Right lung (tissue), 5 donors: ENCODE data around the gene TMEM259. TPM values are rescaled to one million over a fixed set of nuclear protein-coding genes. Genes with fewer than 3 reads are reported as not detected.

Experiments used
- DNase-seq, 2 donors: peaks; one replicate each; pipeline ENCODE4 v3.0.0-alpha.2; 2013
- polyA plus RNA-seq, 5 donors: library from polyadenylated mRNA; unstranded; fragments of 120-200 nt; gene quantifications; one replicate each; pipeline versions ENCODE4 v1.2.1 to v1.2.3, GENCODE V29; 2013; ENCODE audit warnings: inconsistent platforms in 1 of 5, low replicate concordance in 1 of 5; ENCODE audit not compliant: insufficient read length in 5 of 5, insufficient read depth in 1 of 5

The TMEM259 gene
- polyA plus RNA-seq, 5 donors: 70.9 to 132 (median 98.4) TPM

DNA sequence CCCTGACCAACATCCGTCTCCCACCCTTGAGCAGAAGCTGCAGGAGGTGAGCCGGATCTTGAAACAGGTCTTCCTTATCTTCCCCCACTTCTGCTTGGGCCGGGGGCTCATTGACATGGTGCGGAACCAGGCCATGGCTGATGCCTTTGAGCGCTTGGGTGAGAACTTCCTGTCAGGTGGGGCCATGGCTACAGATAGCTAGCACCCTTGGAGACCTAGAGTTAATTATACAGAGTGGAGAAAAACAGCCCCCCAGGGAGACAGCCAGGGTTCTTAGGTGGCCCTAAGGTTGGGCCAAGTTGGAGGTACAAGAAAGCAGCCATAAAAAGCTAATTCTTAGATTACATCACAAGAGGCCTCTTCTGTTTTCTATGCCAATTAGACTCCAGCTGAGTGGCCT lies 37.2 kb upstream of the TMEM259 start:
- no peak for DNase-seq

- DNase-seq: no peak
Measured at GRCh38 chr19:1057176-1057855, 36.4 kb upstream of the TMEM259 start.

DNA sequence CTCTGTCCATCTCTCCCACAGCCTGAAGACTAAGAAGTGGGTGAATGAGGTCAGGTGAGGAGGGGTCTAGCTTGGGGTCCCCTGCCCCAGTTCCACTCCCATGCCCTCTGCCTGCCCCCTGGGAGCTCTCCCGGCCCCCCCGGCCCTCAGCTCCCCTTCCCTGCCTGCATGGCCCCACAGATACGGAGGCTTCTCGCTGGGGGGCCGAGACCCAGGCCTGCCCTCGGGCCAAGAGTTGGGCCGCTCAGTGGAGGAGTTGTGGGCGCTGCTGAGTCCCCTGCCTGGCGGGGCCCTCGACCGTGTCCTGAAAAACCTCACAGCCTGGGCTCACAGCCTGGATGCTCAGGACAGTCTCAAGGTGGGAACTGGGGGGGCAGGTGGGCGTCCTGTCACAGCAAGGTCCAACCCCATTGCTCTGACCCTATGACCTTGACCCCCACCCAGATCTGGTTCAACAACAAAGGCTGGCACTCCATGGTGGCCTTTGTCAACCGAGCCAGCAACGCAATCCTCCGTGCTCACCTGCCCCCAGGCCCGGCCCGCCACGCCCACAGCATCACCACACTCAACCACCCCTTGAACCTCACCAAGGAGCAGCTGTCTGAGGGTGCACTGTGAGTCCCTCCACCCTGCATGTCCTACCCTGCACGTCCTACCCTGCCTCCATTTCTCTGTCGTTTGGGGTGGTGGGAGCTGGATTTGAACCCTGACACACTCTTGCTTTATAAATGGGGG lies 35.1 kb upstream of the TMEM259 start:
- no peak for DNase-seq

DNA sequence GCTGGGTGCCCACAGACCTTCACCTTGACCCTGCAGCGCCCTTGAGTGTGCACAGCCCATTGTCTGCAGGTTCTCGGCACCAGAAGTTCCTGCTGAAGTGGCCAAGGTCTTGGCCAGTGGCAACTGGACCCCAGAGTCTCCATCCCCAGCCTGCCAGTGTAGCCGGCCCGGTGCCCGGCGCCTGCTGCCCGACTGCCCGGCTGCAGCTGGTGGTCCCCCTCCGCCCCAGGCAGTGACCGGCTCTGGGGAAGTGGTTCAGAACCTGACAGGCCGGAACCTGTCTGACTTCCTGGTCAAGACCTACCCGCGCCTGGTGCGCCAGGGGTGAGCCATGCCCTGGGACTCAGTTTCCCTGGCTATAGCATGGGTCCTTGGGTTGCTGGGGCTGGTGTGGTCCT lies 34.1 kb upstream of the TMEM259 start:
- DNase-seq: no peak

GRCh38 chr19:1054102-1055027 lies 33.4 kb upstream of the TMEM259 start:
- DNase-seq: no peak

GRCh38 chr19:1053176-1054101 lies 32.5 kb upstream of the TMEM259 start:
- DNase-seq: no peak

GRCh38 chr19:1052349-1052975 lies 31.5 kb upstream of the TMEM259 start:
- no peak for DNase-seq

DNA sequence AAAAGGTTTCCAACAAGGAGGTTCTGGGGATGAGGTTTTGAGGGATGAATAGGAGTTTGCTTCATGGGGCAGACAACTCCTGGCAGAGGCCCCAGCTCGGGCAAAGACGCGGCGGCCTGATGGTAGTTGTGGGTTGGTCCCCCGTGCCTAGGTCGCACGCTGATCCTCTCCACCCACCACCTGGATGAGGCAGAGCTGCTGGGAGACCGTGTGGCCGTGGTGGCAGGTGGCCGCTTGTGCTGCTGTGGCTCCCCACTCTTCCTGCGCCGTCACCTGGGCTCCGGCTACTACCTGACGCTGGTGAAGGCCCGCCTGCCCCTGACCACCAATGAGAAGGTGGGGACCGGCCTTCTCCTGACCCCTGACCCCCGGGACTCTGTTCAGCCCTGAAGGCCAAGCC lies 30.9 kb upstream of the TMEM259 start:
- no peak for DNase-seq

GRCh38 chr19:1050989-1051788 lies 30.3 kb upstream of the TMEM259 start:
- no peak for DNase-seq

DNA sequence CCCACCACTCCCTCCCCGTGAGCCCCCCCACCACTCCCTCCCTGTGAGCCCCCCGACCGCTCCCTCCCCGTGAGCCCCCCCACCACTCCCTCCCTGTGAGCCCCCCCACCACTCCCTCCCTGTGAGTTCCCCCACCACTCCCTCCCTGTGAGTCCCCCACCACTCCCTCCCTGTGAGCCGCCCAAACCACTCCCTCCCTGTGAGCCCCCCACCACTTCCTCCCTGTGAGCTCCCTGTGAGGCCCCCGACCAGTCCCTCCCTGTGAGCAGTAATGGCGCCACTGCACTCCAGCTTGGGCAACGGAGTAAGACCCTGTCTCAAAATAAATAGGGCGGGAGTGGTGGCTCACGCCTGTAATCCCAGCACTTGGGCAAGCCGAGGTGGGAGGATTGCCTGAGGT lies 28.9 kb upstream of the TMEM259 start:
- DNase-seq: no peak

- DNase-seq: no peak
Measured at GRCh38 chr19:1049106-1049505, 28.2 kb upstream of the TMEM259 start.

- DNase-seq: no peak
Measured at GRCh38 chr19:1047696-1048147, 26.8 kb upstream of the TMEM259 start.

GRCh38 chr19:1046836-1047695 lies 26.1 kb upstream of the TMEM259 start:
- DNase-seq: no peak

DNA sequence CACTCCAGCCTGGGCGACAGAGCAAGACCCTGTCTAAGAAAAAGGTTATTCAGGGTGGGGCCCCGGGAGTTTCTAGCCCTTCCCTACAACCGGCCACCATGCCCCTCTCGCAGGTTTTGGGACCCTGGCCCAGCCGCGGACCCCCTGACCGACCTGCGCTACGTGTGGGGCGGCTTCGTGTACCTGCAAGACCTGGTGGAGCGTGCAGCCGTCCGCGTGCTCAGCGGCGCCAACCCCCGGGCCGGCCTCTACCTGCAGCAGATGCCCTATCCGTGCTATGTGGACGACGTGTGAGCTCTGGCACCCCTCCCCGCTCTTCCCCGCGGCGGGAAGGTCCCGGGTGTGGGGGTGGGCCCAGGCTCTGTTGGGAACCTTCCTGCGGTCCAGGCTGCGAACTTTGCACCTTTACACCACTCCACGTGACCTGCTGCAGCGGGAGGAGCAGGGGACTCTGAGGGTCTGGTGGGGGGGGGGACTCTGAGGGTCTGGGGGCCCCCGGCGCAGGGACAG lies 25.2 kb upstream of the TMEM259 start:
- no peak for DNase-seq

GRCh38 chr19:1045247-1045603 lies 24.3 kb upstream of the TMEM259 start:
- no peak for DNase-seq

DNA sequence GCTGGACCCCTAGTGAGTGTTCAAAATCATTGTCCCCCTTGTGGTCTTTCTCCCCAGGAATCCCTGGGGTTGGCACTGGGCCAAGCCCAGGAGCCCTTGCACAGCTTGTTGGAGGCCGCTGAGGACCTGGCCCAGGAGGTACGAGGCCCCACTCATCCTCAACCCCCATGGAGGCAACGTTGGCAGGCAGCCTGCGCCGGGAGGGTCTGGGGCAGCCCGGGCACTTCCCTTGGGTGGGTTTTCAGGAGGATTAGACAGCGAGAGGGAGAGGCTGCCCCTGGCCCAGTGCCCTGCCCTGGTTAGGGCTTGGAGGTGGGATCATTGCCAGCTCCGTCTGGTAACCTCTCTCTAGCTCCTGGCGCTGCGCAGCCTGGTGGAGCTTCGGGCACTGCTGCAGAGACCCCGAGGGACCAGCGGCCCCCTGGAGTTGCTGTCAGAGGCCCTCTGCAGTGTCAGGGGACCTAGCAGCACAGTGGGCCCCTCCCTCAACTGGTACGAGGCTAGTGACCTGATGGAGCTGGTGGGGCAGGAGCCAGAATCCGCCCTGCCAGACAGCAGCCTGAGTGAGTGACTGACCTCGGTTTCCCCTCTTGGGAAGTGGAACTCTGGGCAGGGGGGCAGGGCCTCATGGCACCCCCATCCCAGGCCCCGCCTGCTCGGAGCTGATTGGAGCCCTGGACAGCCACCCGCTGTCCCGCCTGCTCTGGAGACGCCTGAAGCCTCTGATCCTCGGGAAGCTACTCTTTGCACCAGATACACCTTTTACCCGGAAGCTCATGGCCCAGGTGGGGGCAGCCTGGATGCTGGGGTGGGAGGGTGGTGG lies 22.0 kb upstream of the TMEM259 start:
- no peak for DNase-seq

DNA sequence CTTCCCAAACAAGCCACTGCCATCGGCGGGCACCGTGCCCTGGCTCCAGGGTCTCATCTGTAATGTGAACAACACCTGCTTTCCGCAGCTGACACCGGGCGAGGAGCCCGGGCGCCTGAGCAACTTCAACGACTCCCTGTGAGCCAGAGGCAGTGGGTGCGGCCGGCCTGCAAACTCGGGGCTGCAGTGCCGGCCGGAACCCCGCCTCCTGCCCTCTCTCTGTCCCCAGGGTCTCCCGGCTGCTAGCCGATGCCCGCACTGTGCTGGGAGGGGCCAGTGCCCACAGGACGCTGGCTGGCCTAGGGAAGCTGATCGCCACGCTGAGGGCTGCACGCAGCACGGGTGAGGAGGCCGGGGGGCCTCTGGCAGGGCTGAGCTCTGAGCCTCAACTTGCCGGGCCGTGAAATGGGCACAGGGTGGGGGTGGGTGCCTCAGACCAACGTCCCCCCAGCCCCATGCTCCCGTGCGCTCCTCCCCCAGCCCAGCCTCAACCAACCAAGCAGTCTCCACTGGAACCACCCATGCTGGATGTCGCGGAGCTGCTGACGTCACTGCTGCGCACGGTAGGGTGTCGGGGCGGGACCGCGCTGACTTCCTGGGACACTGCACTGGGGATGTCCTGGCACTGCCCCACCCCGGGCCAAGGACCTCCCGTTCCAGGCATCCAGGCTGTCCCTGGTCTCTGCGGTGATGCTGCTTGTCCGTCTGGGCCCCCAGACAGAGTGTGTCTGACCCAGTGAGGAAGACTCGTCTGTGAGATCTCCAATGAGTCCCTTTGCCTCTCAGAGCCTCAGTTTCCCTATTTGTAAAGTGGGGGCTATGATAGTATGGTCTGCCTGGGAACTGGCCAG lies 21.1 kb upstream of the TMEM259 start:
- no peak for DNase-seq
